CD14-positive monocyte (primary cell): ENCODE measurements around the gene TRIM47. TPM values are rescaled to one million over a fixed set of nuclear protein-coding genes. Genes with fewer than 3 reads are reported as not detected.

Source experiments
- DNase-seq, 3 donors: peaks; one replicate each; pipeline ENCODE4 v3.0.0-alpha.2; 2011 to 2022
- H2AFZ ChIP-seq: 2 replicates; pipeline ENCODE4 v1.6.0; 2012; ENCODE audit warnings: mild to moderate bottlenecking, low read depth, low read length, inconsistent platforms; ENCODE audit not compliant: insufficient read depth, poor library complexity, severe bottlenecking
- H3K27ac ChIP-seq, 2 donors: 1 replicate in 1 of 2; 2 replicates in 1 of 2; pipeline ENCODE4 v1.5.1; 2012 to 2013; ENCODE audit warnings: low read length in 2 of 2, control low read depth in 1 of 2, inconsistent platforms in 1 of 2, low read depth in 1 of 2, mild to moderate bottlenecking in 1 of 2
- H3K27me3 ChIP-seq, 2 donors: one replicate each; pipeline versions ENCODE4 v1.6.0 to v1.6.1; 2011 to 2013; ENCODE audit warnings: low read length in 2 of 2; ENCODE audit not compliant: control insufficient read depth in 2 of 2, insufficient read depth in 2 of 2
- H3K36me3 ChIP-seq, 2 donors: replicated peaks in 1 of 2; 1 replicate in 1 of 2; 2 replicates in 1 of 2; pipeline versions ENCODE4 v1.5.1 to v1.6.1; 2012 to 2013; ENCODE audit warnings: low read length in 2 of 2, control low read depth in 1 of 2, inconsistent platforms in 1 of 2, mild to moderate bottlenecking in 1 of 2; ENCODE audit not compliant: insufficient read depth in 2 of 2, control insufficient read depth in 1 of 2
- H3K4me1 ChIP-seq, 2 donors: 1 replicate in 1 of 2; 2 replicates in 1 of 2; pipeline versions ENCODE4 v1.5.1 to v1.6.1; 2012 to 2013; ENCODE audit warnings: low read length in 2 of 2, control low read depth in 1 of 2, inconsistent platforms in 1 of 2, mild to moderate bottlenecking in 1 of 2, moderate library complexity in 1 of 2; ENCODE audit not compliant: insufficient read depth in 2 of 2, control insufficient read depth in 1 of 2
- H3K4me2 ChIP-seq: replicated peaks from 2 replicates; pipeline ENCODE3; 2012; ENCODE audit warnings: low read length, moderate library complexity, mild to moderate bottlenecking; ENCODE audit not compliant: poor library complexity, severe bottlenecking; ENCODE audit errors: extremely low read depth
- H3K4me3 ChIP-seq, 3 experiments: fragments of 200-600 bp in 1 of 3; sonication (generic) in 1 of 3; replicated peaks in 1 of 3; 1 replicate in 2 of 3; 2 replicates in 1 of 3; pipeline ENCODE4 v1.5.1; 2011 to 2013; ENCODE audit warnings: low read length in 3 of 3, mild to moderate bottlenecking in 3 of 3, control low read depth in 2 of 3, low read depth in 2 of 3, inconsistent platforms in 1 of 3, moderate library complexity in 1 of 3
- H3K79me2 ChIP-seq: 2 replicates; pipeline ENCODE4 v1.6.0; 2012; ENCODE audit warnings: mild to moderate bottlenecking, control low read depth, inconsistent platforms, low read length, moderate library complexity; ENCODE audit not compliant: insufficient read depth
- H3K9ac ChIP-seq: 2 replicates; pipeline ENCODE4 v1.6.0; 2017; ENCODE audit warnings: low read length, mild to moderate bottlenecking; ENCODE audit not compliant: insufficient read depth, poor library complexity, severe bottlenecking
- H3K9me3 ChIP-seq, 2 donors: replicated peaks in 1 of 2; 1 replicate in 1 of 2; 2 replicates in 1 of 2; pipeline versions ENCODE4 v1.5.1 to v1.6.1; 2012 to 2013; ENCODE audit warnings: low read length in 2 of 2, control low read depth in 1 of 2; ENCODE audit not compliant: control insufficient read depth in 1 of 2, insufficient read depth in 1 of 2
- H4K20me1 ChIP-seq: 2 replicates; pipeline ENCODE4 v1.6.0; 2012; ENCODE audit warnings: mild to moderate bottlenecking, low read length, control low read depth, moderate library complexity; ENCODE audit not compliant: insufficient read depth
- H3K27ac Mint-ChIP-seq, 7 donors: one replicate each; pipeline ENCODE4 v1.8.0; 2020; ENCODE audit warnings: mild to moderate bottlenecking in 7 of 7, mixed read lengths in 7 of 7, moderate library complexity in 6 of 7, inconsistent platforms in 2 of 7
- H3K27me3 Mint-ChIP-seq, 3 donors: one replicate each; pipeline ENCODE4 v1.8.0; 2021 to 2022; ENCODE audit warnings: low read depth in 3 of 3, mild to moderate bottlenecking in 3 of 3, mixed read lengths in 3 of 3, moderate library complexity in 3 of 3, inconsistent platforms in 1 of 3
- H3K36me3 Mint-ChIP-seq, 2 donors: one replicate each; pipeline ENCODE4 v1.8.0; 2020; ENCODE audit warnings: mixed read lengths in 2 of 2, inconsistent platforms in 1 of 2, mild to moderate bottlenecking in 1 of 2
- H3K4me1 Mint-ChIP-seq: one replicate; pipeline ENCODE4 v1.8.0; 2020; ENCODE audit warnings: mild to moderate bottlenecking, mixed read lengths
- H3K4me3 Mint-ChIP-seq, 2 donors: one replicate each; pipeline ENCODE4 v1.8.0; 2020; ENCODE audit warnings: mild to moderate bottlenecking in 2 of 2, mixed read lengths in 2 of 2, moderate library complexity in 1 of 2
- H3K9me3 Mint-ChIP-seq, 7 donors: one replicate each; pipeline ENCODE4 v1.8.0; 2020 to 2022; ENCODE audit warnings: mixed read lengths in 7 of 7, mild to moderate bottlenecking in 6 of 7, moderate library complexity in 6 of 7, inconsistent platforms in 2 of 7
- WGBS: methylation state at CpG from one replicate; pipeline ENCODE4 v1.1.5; 2013; ENCODE audit warnings: missing lambda C conversion rate; ENCODE audit not compliant: insufficient coverage; 5-methylcytosine and 5-hydroxymethylcytosine counted together
- intact Hi-C, 2 donors: fragments of 100-400 bp; cut with micrococcal nuclease; formaldehyde crosslinking; loops; one replicate each; pipeline versions ENCODE4 v1.15.0 to v1.15.1; 2023
- polyA plus RNA-seq, 3 donors: library from polyadenylated mRNA; depleted of rRNA in 1 of 3; unstranded in 2 of 3; stranded (reverse) in 1 of 3; fragments of 300-500 nt in 2 of 3; fragments of >200 nt in 1 of 3; fragmentation: Illumina TruSeq in 2 of 3; gene quantifications; 1 replicate in 2 of 3; 2 replicates in 1 of 3; pipeline ENCODE4 v1.2.3, GENCODE V29; 2012 to 2021
- TF ChIP-seq, protein P1 (sequence below): fragments of 200-600 bp; IDR thresholded peaks from one replicate; pipeline ENCODE4 v1.8.0; 2022; ENCODE audit warnings: antibody characterized with exemption, mild to moderate bottlenecking

Gene TRIM47
- polyA plus RNA-seq, 3 donors = 0.20 TPM; not detected in 2

DNA sequence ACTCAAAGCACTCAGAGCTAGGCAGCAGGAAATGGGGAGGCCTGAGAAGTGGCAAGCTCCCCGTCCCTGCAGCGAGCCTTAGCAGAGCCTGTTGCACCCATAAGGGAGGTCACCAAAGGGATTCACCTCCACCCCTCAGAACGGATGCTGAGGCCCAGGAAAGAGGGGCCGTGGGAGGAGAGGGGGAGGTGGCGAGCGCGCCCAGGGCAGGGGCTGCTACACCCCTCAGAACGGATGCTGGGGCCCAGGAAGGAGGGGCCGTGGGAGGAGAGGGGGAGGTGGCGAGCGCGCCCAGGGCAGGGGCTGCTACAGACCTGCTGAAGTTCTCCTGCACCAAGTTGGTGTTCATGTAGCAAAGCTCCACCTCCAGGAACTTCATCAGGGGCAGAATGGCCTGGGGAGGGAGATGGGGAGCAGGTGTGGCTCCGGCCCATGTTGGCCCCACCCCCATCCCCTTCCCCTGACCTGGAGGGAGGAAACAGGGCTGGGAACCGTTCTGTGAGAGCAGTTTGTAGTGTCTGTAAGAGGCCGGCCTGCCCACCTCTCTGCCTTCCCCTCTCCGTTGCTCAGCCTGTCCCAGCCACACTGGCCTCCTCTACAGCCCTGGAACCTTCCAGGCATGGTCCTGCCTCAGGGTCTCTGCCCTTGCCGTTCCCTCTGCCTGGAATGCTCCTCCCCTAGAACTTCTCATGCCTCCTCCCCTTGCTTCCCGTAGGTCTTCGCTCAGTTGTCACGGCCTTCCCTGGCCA is 45.6 kb downstream of the TRIM47 start:
- Histone ChIP-seq H3K4me3 (no peak overlapping the region), H3K36me3 (peaks cover 76 to 90% of the 10 kb centered on the region in 2 donors), H3K79me2 (peaks cover 2% of the 10 kb centered on the region), H4K20me1 (peaks cover 82% of the 10 kb centered on the region), H3K9ac (peak overlapping the region; percentile 43), H3K27ac (peak overlapping the region; percentile 66 to 87), H3K4me1 (peaks cover 14 to 29% of the 10 kb centered on the region in 2 donors), H3K9me3 (no peaks in the 10 kb centered on the region), H3K4me2 (peak overlapping the region; percentile 11), H2AFZ (no peak overlapping the region), H3K27me3 (no peaks in the 10 kb centered on the region)
- H3K27me3 Mint-ChIP-seq = peaks cover 0 to 2% (median 2%) of the 10 kb centered on the region in 3 donors
- TF ChIP-seq, protein P1, sequence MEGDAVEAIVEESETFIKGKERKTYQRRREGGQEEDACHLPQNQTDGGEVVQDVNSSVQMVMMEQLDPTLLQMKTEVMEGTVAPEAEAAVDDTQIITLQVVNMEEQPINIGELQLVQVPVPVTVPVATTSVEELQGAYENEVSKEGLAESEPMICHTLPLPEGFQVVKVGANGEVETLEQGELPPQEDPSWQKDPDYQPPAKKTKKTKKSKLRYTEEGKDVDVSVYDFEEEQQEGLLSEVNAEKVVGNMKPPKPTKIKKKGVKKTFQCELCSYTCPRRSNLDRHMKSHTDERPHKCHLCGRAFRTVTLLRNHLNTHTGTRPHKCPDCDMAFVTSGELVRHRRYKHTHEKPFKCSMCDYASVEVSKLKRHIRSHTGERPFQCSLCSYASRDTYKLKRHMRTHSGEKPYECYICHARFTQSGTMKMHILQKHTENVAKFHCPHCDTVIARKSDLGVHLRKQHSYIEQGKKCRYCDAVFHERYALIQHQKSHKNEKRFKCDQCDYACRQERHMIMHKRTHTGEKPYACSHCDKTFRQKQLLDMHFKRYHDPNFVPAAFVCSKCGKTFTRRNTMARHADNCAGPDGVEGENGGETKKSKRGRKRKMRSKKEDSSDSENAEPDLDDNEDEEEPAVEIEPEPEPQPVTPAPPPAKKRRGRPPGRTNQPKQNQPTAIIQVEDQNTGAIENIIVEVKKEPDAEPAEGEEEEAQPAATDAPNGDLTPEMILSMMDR = no peak
- H3K27ac Mint-ChIP-seq = peak overlapping the region; percentile 87 to 95 (median 93)
- no peak overlapping the region for H3K4me3 Mint-ChIP-seq
- no peaks in the 10 kb centered on the region for H3K9me3 Mint-ChIP-seq
- intact Hi-C loops = no loop called here
- 39% methylated on average over 8 of the region's 20 CpGs for WGBS
- H3K4me1 Mint-ChIP-seq = peaks cover 30% of the 10 kb centered on the region
- H3K36me3 Mint-ChIP-seq = peaks cover 68 to 96% of the 10 kb centered on the region in 2 donors
- no peak for DNase-seq

DNA sequence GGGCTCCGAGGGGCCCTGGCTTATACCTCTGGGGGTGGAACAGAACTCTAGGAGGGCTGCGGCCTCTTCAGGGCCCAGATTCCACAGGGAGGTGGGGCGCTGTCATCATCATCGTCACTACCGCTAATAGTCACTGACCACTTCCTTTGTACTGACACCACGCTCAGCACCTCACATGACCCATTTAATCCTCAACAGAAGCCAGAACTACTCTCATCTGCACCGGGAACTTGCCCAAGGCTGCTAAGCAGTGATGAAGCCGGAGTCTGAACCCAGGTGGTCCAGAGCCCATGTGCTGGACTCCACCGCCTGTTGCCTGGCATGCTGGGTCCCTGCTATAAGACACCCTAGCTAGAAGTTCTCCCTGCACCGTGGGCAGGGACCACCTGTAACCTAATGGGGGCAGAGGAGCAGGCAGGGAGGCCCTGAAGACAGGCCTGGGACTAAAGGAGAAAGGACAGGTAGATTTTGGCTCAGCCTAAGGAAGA is 46.2 kb downstream of the TRIM47 start:
- H3K27ac Mint-ChIP-seq = peak overlapping the region; percentile 87 to 95 (median 93)
- intact Hi-C loops = no loop called here

More for the DNA sequence above, 46.2 kb downstream of the TRIM47 start:
- H3K9ac ChIP-seq = peak overlapping the region; percentile 43
- H3K27ac ChIP-seq = peak overlapping the region; percentile 66 to 87
- TF ChIP-seq, protein P1 = no peak
- H4K20me1 ChIP-seq = peaks cover 84% of the 10 kb centered on the region
- no peaks in the 10 kb centered on the region for H3K9me3 Mint-ChIP-seq
- H3K27me3 Mint-ChIP-seq = peaks cover 0 to 2% (median 2%) of the 10 kb centered on the region in 3 donors
- H3K4me1 ChIP-seq = peaks cover 14 to 29% of the 10 kb centered on the region in 2 donors
- H2AFZ ChIP-seq = no peak overlapping the region
- H3K4me2 ChIP-seq = peak overlapping the region; percentile 11
- no peaks in the 10 kb centered on the region for H3K9me3 ChIP-seq
- no peak overlapping the region for H3K4me3 ChIP-seq
- peaks cover 62 to 90% of the 10 kb centered on the region in 2 donors for H3K36me3 Mint-ChIP-seq
- no peaks in the 10 kb centered on the region for H3K27me3 ChIP-seq
- peaks cover 31% of the 10 kb centered on the region for H3K4me1 Mint-ChIP-seq
- H3K79me2 ChIP-seq = no peaks in the 10 kb centered on the region
- 33% methylated on average over 8 of the region's 10 CpGs for WGBS
- H3K4me3 Mint-ChIP-seq = peak overlapping the region in 1 of 2 donors; percentile 39
- peaks cover 77 to 90% of the 10 kb centered on the region in 2 donors for H3K36me3 ChIP-seq
- peak; percentile 57 to 85 (median 76) for DNase-seq
